Measurements from ENCODE around the gene CCSAP. TPM values are rescaled to one million over a fixed set of nuclear protein-coding genes. Genes with fewer than 3 reads are reported as not detected.

CCSAP gene
- total RNA-seq, 1 experiment from 2014 or later = 8.6 TPM

DNA sequence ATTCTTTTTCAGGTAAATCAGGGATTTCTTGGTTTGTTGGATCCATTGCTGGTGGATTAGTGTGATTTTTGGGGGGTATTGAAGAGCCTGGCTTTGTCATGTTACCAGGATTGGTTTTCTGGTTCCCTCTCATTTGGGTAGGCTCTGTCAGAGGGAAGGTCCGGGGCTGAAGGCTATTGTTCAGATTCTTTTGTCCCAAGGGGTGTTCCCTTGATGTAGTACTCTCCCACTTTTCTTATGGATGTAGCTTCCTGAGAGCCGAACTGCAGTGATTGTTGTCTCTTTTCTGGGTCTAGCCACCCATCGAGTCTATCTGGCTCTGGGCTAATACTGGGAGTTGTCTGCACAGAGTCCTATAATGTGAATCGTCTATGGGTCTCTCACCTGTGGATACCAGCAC, 17.6 kb upstream of the CCSAP start:
- ATAC-seq (peak; percentile 20; the same call in 1 of the 2 replicates), DNase-seq (ENCODE audit: low spot score) (no peak)
- H3K4me3 Mint-ChIP-seq = 0 out of 2 replicates have a peak overlapping the region, but pooled peaks have one; percentile 7

DNA sequence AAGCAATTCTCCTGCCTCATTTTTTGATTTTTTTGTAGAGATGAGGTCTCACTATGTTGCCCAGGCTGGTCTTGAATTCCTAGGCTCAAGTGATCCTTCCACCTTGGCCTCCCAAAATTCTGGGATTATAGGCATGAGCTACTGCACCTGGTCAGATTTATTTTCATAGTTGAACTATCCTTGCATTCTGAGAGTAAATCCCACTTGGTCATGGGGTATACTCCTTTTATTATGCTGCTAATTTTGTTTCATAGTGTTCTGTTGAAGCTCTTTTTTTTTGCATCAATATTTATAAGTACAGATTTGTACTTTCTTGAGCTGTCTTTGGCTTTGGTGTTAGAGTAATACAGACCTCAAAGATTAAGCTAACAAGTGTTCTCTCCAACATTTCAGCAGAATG, 12.8 kb upstream of the CCSAP start:
- peaks cover 36% of the 10 kb centered on the region for H3K9me3 Mint-ChIP-seq
- POLR2A ChIA-PET = no interaction called here
- no peak for DNase-seq (ENCODE audit: low spot score)
- no peak overlapping the region for H3K4me3 Mint-ChIP-seq
- H3K36me3 Mint-ChIP-seq = no peaks in the 10 kb centered on the region
- H3K27ac Mint-ChIP-seq = no peak overlapping the region
- peaks cover 21% of the 10 kb centered on the region for H3K4me1 Mint-ChIP-seq
- CTCF ChIA-PET = no interaction called here
- H3K27me3 Mint-ChIP-seq (ENCODE audit: low read depth) = peaks cover 8% of the 10 kb centered on the region; the same call in 1 of the 2 replicates
- ATAC-seq = no peak
- TF ChIP-seq, protein P1, sequence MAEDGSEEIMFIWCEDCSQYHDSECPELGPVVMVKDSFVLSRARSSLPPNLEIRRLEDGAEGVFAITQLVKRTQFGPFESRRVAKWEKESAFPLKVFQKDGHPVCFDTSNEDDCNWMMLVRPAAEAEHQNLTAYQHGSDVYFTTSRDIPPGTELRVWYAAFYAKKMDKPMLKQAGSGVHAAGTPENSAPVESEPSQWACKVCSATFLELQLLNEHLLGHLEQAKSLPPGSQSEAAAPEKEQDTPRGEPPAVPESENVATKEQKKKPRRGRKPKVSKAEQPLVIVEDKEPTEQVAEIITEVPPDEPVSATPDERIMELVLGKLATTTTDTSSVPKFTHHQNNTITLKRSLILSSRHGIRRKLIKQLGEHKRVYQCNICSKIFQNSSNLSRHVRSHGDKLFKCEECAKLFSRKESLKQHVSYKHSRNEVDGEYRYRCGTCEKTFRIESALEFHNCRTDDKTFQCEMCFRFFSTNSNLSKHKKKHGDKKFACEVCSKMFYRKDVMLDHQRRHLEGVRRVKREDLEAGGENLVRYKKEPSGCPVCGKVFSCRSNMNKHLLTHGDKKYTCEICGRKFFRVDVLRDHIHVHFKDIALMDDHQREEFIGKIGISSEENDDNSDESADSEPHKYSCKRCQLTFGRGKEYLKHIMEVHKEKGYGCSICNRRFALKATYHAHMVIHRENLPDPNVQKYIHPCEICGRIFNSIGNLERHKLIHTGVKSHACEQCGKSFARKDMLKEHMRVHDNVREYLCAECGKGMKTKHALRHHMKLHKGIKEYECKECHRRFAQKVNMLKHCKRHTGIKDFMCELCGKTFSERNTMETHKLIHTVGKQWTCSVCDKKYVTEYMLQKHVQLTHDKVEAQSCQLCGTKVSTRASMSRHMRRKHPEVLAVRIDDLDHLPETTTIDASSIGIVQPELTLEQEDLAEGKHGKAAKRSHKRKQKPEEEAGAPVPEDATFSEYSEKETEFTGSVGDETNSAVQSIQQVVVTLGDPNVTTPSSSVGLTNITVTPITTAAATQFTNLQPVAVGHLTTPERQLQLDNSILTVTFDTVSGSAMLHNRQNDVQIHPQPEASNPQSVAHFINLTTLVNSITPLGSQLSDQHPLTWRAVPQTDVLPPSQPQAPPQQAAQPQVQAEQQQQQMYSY (CRISPR knock-in tag; IDR thresholded peaks at IDR 0.05) = no peak
- TF ChIP-seq ZNF671 (CRISPR knock-in tag; IDR thresholded peaks at IDR 0.05) = no peak
- TF ChIP-seq ESRRA (CRISPR knock-in tag; IDR thresholded peaks at IDR 0.05; ENCODE audit: borderline replicate concordance) = no peak
- TF ChIP-seq NFE2L1 (CRISPR knock-in tag; IDR thresholded peaks at IDR 0.05) = no peak
- TF ChIP-seq, protein P2, sequence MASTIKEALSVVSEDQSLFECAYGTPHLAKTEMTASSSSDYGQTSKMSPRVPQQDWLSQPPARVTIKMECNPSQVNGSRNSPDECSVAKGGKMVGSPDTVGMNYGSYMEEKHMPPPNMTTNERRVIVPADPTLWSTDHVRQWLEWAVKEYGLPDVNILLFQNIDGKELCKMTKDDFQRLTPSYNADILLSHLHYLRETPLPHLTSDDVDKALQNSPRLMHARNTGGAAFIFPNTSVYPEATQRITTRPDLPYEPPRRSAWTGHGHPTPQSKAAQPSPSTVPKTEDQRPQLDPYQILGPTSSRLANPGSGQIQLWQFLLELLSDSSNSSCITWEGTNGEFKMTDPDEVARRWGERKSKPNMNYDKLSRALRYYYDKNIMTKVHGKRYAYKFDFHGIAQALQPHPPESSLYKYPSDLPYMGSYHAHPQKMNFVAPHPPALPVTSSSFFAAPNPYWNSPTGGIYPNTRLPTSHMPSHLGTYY (CRISPR knock-in tag; IDR thresholded peaks at IDR 0.05) = no peak
- TF ChIP-seq, protein P3, sequence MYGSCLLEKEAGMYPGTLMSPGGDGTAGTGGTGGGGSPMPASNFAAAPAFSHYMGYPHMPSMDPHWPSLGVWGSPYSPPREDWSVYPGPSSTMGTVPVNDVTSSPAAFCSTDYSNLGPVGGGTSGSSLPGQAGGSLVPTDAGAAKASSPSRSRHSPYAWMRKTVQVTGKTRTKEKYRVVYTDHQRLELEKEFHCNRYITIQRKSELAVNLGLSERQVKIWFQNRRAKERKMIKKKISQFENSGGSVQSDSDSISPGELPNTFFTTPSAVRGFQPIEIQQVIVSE (CRISPR knock-in tag; IDR thresholded peaks at IDR 0.05; ENCODE audit: borderline replicate concordance) = no peak
- TF ChIP-seq TEAD1 (CRISPR knock-in tag; IDR thresholded peaks at IDR 0.05) = no peak
- TF ChIP-seq ATF1 (CRISPR knock-in tag; IDR thresholded peaks at IDR 0.05) = no peak
- TF ChIP-seq, protein P4, sequence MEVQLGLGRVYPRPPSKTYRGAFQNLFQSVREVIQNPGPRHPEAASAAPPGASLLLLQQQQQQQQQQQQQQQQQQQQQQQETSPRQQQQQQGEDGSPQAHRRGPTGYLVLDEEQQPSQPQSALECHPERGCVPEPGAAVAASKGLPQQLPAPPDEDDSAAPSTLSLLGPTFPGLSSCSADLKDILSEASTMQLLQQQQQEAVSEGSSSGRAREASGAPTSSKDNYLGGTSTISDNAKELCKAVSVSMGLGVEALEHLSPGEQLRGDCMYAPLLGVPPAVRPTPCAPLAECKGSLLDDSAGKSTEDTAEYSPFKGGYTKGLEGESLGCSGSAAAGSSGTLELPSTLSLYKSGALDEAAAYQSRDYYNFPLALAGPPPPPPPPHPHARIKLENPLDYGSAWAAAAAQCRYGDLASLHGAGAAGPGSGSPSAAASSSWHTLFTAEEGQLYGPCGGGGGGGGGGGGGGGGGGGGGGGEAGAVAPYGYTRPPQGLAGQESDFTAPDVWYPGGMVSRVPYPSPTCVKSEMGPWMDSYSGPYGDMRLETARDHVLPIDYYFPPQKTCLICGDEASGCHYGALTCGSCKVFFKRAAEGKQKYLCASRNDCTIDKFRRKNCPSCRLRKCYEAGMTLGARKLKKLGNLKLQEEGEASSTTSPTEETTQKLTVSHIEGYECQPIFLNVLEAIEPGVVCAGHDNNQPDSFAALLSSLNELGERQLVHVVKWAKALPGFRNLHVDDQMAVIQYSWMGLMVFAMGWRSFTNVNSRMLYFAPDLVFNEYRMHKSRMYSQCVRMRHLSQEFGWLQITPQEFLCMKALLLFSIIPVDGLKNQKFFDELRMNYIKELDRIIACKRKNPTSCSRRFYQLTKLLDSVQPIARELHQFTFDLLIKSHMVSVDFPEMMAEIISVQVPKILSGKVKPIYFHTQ (CRISPR knock-in tag; IDR thresholded peaks at IDR 0.05) = no peak
- TF ChIP-seq, protein P5, sequence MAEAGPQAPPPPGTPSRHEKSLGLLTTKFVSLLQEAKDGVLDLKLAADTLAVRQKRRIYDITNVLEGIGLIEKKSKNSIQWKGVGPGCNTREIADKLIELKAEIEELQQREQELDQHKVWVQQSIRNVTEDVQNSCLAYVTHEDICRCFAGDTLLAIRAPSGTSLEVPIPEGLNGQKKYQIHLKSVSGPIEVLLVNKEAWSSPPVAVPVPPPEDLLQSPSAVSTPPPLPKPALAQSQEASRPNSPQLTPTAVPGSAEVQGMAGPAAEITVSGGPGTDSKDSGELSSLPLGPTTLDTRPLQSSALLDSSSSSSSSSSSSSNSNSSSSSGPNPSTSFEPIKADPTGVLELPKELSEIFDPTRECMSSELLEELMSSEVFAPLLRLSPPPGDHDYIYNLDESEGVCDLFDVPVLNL (CRISPR knock-in tag; IDR thresholded peaks at IDR 0.05; ENCODE audit: borderline replicate concordance, low read depth) = no peak
- TF ChIP-seq, protein P6, sequence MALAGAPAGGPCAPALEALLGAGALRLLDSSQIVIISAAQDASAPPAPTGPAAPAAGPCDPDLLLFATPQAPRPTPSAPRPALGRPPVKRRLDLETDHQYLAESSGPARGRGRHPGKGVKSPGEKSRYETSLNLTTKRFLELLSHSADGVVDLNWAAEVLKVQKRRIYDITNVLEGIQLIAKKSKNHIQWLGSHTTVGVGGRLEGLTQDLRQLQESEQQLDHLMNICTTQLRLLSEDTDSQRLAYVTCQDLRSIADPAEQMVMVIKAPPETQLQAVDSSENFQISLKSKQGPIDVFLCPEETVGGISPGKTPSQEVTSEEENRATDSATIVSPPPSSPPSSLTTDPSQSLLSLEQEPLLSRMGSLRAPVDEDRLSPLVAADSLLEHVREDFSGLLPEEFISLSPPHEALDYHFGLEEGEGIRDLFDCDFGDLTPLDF (CRISPR knock-in tag; IDR thresholded peaks at IDR 0.05) = no peak
- TF ChIP-seq ZNF263 (CRISPR knock-in tag; IDR thresholded peaks at IDR 0.05; ENCODE audit: low read depth) = no peak

More for the DNA sequence above, 17.6 kb upstream of the CCSAP start:
- ChIA-PET POLR2A (no interaction called here), CTCF (interaction anchor here (1.0 kb wide), 1 partner anchor 154 kb away, joined by 3 read pairs; no protein-coding TSS in a partner anchor)
- Mint-ChIP-seq H3K9me3 (peaks cover 23% of the 10 kb centered on the region), H3K27me3 (ENCODE audit: low read depth) (peaks cover 8% of the 10 kb centered on the region; the same call in 1 of the 2 replicates), H3K36me3 (no peaks in the 10 kb centered on the region), H3K27ac (no peak overlapping the region), H3K4me1 (peaks cover 28% of the 10 kb centered on the region)
- TF ChIP-seq, protein P7, sequence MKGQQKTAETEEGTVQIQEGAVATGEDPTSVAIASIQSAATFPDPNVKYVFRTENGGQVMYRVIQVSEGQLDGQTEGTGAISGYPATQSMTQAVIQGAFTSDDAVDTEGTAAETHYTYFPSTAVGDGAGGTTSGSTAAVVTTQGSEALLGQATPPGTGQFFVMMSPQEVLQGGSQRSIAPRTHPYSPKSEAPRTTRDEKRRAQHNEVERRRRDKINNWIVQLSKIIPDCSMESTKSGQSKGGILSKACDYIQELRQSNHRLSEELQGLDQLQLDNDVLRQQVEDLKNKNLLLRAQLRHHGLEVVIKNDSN (CRISPR knock-in tag; IDR thresholded peaks at IDR 0.05) = no peak
- TF ChIP-seq, protein P8, sequence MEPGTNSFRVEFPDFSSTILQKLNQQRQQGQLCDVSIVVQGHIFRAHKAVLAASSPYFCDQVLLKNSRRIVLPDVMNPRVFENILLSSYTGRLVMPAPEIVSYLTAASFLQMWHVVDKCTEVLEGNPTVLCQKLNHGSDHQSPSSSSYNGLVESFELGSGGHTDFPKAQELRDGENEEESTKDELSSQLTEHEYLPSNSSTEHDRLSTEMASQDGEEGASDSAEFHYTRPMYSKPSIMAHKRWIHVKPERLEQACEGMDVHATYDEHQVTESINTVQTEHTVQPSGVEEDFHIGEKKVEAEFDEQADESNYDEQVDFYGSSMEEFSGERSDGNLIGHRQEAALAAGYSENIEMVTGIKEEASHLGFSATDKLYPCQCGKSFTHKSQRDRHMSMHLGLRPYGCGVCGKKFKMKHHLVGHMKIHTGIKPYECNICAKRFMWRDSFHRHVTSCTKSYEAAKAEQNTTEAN (CRISPR knock-in tag; IDR thresholded peaks at IDR 0.05) = no peak
- TF ChIP-seq FOXK1 (CRISPR knock-in tag; IDR thresholded peaks at IDR 0.05) = no peak
- no peak for TF ChIP-seq NFYB (CRISPR knock-in tag; conservative IDR thresholded peaks at IDR 0.05; ENCODE audit: low read depth)
- TF ChIP-seq ZNF219 (CRISPR knock-in tag; IDR thresholded peaks at IDR 0.05; ENCODE audit: borderline replicate concordance) = no peak
- TF ChIP-seq, protein P2 (CRISPR knock-in tag; IDR thresholded peaks at IDR 0.05) = no peak
- TF ChIP-seq ELF4 (CRISPR knock-in tag; IDR thresholded peaks at IDR 0.05; ENCODE audit: low read depth) = no peak
- TF ChIP-seq, protein P9, sequence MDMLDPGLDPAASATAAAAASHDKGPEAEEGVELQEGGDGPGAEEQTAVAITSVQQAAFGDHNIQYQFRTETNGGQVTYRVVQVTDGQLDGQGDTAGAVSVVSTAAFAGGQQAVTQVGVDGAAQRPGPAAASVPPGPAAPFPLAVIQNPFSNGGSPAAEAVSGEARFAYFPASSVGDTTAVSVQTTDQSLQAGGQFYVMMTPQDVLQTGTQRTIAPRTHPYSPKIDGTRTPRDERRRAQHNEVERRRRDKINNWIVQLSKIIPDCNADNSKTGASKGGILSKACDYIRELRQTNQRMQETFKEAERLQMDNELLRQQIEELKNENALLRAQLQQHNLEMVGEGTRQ (CRISPR knock-in tag; IDR thresholded peaks at IDR 0.05) = no peak
- TF ChIP-seq MXD4 (CRISPR knock-in tag; IDR thresholded peaks at IDR 0.05; ENCODE audit: borderline replicate concordance) = no peak
- TF ChIP-seq ETV6 (CRISPR knock-in tag; IDR thresholded peaks at IDR 0.05) = no peak
